ACC112 (cell line): ENCODE results near the gene PICALM.
A peak's percentile ranks its signal among the peaks of the same experiment; 100 is the strongest.

Experiments used
- H2AFZ ChIP-seq: fragments of 200-600 bp; sonication (generic); one replicate; pipeline ENCODE4 v1.6.0; 2017; ENCODE audit warnings: antibody characterized with exemption, low read length; ENCODE audit not compliant: unreplicated experiment
- H3K27ac ChIP-seq: fragments of 200-600 bp; sonication (generic); 2 replicates; pipeline ENCODE4 v1.5.1; 2014; ENCODE audit warnings: low read depth, mild to moderate bottlenecking, antibody characterized with exemption, low read length, moderate library complexity
- H3K27me3 ChIP-seq: fragments of 200-600 bp; sonication (generic); 2 replicates; pipeline ENCODE4 v1.6.1; 2014; ENCODE audit warnings: mild to moderate bottlenecking, antibody characterized with exemption, low read length, moderate library complexity, mixed read lengths; ENCODE audit not compliant: insufficient read depth
- H3K36me3 ChIP-seq: fragments of 200-600 bp; sonication (generic); 2 replicates; pipeline ENCODE4 v1.6.1; 2016; ENCODE audit warnings: mild to moderate bottlenecking, antibody characterized with exemption, low read length, moderate library complexity, mixed read lengths; ENCODE audit not compliant: insufficient read depth
- H3K4me1 ChIP-seq: fragments of 200-600 bp; sonication (generic); one replicate; pipeline ENCODE4 v1.6.1; 2016; ENCODE audit warnings: low read length, mixed read lengths; ENCODE audit not compliant: insufficient read depth, unreplicated experiment, control insufficient read depth
- H3K4me3 ChIP-seq: fragments of 200-600 bp; sonication (generic); 2 replicates; pipeline ENCODE4 v1.5.1; 2014; ENCODE audit warnings: mild to moderate bottlenecking, low read depth, low read length
- H3K79me2 ChIP-seq: fragments of 200-600 bp; sonication (generic); one replicate; pipeline ENCODE4 v1.6.0; 2016; ENCODE audit warnings: low read length; ENCODE audit not compliant: control insufficient read depth, unreplicated experiment, insufficient read depth

PICALM gene, protein sequence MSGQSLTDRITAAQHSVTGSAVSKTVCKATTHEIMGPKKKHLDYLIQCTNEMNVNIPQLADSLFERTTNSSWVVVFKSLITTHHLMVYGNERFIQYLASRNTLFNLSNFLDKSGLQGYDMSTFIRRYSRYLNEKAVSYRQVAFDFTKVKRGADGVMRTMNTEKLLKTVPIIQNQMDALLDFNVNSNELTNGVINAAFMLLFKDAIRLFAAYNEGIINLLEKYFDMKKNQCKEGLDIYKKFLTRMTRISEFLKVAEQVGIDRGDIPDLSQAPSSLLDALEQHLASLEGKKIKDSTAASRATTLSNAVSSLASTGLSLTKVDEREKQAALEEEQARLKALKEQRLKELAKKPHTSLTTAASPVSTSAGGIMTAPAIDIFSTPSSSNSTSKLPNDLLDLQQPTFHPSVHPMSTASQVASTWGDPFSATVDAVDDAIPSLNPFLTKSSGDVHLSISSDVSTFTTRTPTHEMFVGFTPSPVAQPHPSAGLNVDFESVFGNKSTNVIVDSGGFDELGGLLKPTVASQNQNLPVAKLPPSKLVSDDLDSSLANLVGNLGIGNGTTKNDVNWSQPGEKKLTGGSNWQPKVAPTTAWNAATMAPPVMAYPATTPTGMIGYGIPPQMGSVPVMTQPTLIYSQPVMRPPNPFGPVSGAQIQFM

GRCh38 chr11:86068951-86069407 lies at the start of gene PICALM:
Gene PICALM, minus strand, starts transcription at chr11:86069084. Its CDS starts 304 bp downstream, at chr11:86068780.
- Histone ChIP-seq H3K27ac (peak within 1 kb of the TSS; percentile 99), H3K79me2 (peaks cover 49% of the 10 kb centered on the region), H3K27me3 (no peaks in the 10 kb centered on the region), H3K36me3 (no peaks in the 10 kb centered on the region), H3K4me1 (peaks cover 21% of the 10 kb centered on the region), H2AFZ (peak within 1 kb of the TSS; percentile 84), H3K4me3 (peak within 1 kb of the TSS; percentile 80)

DNA sequence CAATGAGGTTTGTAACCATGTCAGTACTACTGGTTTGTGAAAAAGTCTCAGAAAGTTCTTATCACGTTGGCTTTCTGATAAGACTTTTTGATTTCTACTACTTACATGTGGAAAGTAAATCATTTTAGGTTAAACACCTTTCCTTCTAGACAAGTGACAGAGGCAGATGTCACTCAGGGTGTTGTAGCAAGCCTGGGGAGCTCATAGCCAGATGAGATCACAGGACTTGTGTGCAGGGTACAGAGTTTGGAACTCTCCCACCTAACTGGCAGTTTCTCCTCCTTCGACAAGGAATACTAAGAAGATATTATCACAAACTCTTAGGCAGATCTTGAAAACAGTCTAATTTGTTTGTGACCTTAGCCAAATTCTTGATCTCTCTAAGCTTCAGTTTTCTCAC lies 49.4 kb upstream of the PICALM start:
- Histone ChIP-seq H3K4me3 (no peak overlapping the region), H3K4me1 (peaks cover 22% of the 10 kb centered on the region), H2AFZ (no peak overlapping the region), H3K79me2 (no peaks in the 10 kb centered on the region), H3K27me3 (no peaks in the 10 kb centered on the region), H3K36me3 (no peaks in the 10 kb centered on the region), H3K27ac (no peak overlapping the region)

DNA sequence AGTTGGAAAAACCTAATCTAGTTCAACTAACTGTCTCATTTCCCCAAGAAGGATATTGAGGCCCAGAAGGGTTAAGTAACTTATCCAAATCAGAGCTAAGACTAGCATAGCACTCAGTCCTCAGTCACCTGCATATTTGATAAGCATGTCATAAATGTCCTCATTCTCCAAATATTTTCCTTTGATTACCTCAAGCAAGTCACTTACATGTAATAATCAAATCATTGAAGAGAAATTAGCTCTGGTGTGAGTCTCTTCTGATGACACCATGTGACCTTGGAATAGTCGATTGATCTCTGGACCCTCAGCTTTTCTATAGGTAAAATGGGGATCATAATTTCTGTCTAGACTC lies 48.8 kb upstream of the PICALM start:
- Histone ChIP-seq H3K79me2 (no peaks in the 10 kb centered on the region), H3K4me3 (no peak overlapping the region), H3K4me1 (peaks cover 22% of the 10 kb centered on the region), H2AFZ (no peak overlapping the region), H3K27ac (no peak overlapping the region), H3K27me3 (no peaks in the 10 kb centered on the region), H3K36me3 (no peaks in the 10 kb centered on the region)

- H3K4me3 ChIP-seq, result peak overlapping the region; percentile 17; the same call in 1 of the 2 replicates
Measured at GRCh38 chr11:86117001-86117711, 48.3 kb upstream of the PICALM start.

GRCh38 chr11:86116386-86116726 lies 47.5 kb upstream of the PICALM start:
- Histone ChIP-seq H2AFZ (peak overlapping the region; percentile 31), H3K27ac (peak overlapping the region; percentile 65)

More at GRCh38 chr11:86117001-86117711, 48.3 kb upstream of the PICALM start:
- no peaks in the 10 kb centered on the region for H3K27me3 ChIP-seq
- H3K79me2 ChIP-seq, result no peaks in the 10 kb centered on the region
- peak overlapping the region; percentile 65 for H3K27ac ChIP-seq
- peak overlapping the region; percentile 31 for H2AFZ ChIP-seq
- H3K36me3 ChIP-seq, result no peaks in the 10 kb centered on the region
- peaks cover 22% of the 10 kb centered on the region for H3K4me1 ChIP-seq

DNA sequence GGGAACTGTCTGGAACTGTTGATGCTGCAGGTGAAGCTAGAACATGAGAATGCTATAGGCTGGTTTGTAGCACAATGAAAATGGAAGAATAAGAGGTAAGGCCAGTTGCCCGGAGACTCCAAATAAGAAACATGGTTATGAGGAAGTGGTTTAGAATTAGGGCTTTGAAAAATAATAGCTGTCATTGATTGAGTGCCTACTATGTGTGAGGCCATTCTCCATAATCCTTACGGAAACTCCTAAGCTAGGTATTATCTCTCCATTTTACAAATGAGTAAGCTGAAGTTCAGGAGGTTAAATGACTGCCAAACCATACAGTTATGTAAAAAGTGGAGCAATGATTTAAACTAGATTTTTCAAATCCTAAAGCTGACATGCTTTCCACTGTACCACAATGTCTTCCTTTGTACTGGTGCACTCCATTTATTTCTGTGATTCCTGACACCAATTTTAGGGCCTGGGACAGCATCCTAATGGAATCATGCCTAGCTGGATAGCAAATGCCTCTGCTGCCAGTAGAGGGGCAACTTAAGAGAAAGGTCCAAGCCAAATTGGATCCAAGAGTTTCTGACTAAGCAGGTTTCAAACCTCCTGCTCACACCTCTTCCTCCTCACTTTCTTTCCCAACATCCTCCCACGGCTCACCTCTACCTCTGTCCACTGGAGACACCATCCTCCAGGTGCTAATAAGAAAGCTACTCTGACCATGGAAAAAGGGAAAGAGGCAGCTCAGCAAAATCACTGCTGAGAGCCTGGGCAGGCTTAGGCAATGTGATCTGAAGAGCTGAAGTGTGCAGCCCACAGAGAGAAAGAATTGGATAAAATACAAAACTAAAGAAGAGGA lies 46.9 kb upstream of the PICALM start:
- peak overlapping the region; percentile 31 for H2AFZ ChIP-seq
- H3K27me3 ChIP-seq, result no peaks in the 10 kb centered on the region
- H3K4me3 ChIP-seq, result peak overlapping the region; percentile 17; the same call in 1 of the 2 replicates
- no peaks in the 10 kb centered on the region for H3K79me2 ChIP-seq
- peak overlapping the region; percentile 52 for H3K27ac ChIP-seq
- H3K4me1 ChIP-seq, result peaks cover 22% of the 10 kb centered on the region
- H3K36me3 ChIP-seq, result no peaks in the 10 kb centered on the region

More at GRCh38 chr11:86116386-86116726, 47.5 kb upstream of the PICALM start:
- Histone ChIP-seq H3K36me3 (no peaks in the 10 kb centered on the region), H3K4me1 (peaks cover 22% of the 10 kb centered on the region), H3K27me3 (no peaks in the 10 kb centered on the region), H3K4me3 (peak overlapping the region; percentile 17; the same call in 1 of the 2 replicates), H3K79me2 (no peaks in the 10 kb centered on the region)

DNA sequence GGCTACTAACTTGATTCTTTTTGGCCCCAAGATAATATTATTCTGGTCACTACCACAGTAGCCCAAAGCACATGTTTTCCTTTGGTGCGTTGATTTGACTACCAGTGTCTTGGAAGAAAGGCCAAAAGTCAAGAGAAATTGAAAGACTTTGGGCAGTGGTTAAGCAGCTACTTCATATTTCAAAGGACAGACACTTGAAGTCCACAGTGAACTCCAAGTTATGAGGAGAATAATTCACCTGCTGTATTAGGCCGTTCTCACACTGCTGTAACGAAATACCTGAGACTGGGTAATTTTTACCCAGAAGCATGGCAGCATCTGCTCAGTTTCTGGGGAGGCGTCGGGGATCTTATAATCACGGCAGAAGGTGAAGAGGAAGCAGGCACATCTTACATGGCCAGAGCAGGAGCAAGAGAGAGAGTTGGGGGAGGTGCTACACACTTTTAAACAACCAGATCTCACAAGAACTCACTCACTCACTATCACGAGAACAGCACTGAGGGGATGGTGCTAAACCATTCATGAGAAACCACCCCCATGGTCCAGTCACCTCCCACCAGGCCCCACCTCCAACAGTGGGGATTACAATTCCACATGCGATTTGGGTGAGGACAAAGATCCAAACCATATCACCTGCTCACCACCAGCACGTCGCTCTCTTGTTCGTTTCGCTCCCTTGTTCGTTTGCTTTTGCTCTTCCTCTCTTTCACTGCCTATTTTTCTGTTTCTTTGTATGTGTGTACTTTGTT lies 40.2 kb upstream of the PICALM start:
- no peak overlapping the region for H3K4me3 ChIP-seq
- no peaks in the 10 kb centered on the region for H3K36me3 ChIP-seq

GRCh38 chr11:86108191-86108590 lies 39.3 kb upstream of the PICALM start:
- Histone ChIP-seq H3K4me3 (no peak overlapping the region), H3K79me2 (no peaks in the 10 kb centered on the region), H2AFZ (no peak overlapping the region), H3K27ac (no peak overlapping the region), H3K27me3 (no peaks in the 10 kb centered on the region), H3K4me1 (no peaks in the 10 kb centered on the region), H3K36me3 (no peaks in the 10 kb centered on the region)

More for the DNA sequence above, 40.2 kb upstream of the PICALM start:
- Histone ChIP-seq H3K79me2 (no peaks in the 10 kb centered on the region), H2AFZ (no peak overlapping the region), H3K27me3 (no peaks in the 10 kb centered on the region), H3K4me1 (no peaks in the 10 kb centered on the region), H3K27ac (no peak overlapping the region)

DNA sequence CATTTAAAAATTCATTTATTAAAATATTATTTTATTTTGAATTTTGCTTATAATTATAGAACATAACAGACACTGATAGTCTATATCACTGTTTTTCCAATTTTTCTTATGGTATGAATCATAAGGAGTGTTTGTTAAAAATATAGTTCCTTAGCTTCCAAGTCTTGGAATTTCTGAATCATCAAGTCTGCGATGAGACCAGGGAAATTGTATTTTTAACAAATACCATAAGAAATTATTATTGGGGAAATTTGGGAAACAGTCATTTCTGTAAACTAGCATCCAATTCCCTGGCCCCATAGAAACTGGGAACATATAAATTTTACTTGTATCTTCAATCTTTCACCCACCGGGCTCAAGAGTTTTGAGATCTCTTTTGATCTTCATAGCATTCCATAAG lies 38.0 kb upstream of the PICALM start:
- H3K27me3 ChIP-seq, result no peaks in the 10 kb centered on the region
- no peak overlapping the region for H2AFZ ChIP-seq
- H3K36me3 ChIP-seq, result no peaks in the 10 kb centered on the region
- peaks cover 6% of the 10 kb centered on the region for H3K4me1 ChIP-seq
- no peak overlapping the region for H3K27ac ChIP-seq
- H3K4me3 ChIP-seq, result no peak overlapping the region
- no peaks in the 10 kb centered on the region for H3K79me2 ChIP-seq
